Measurements from ENCODE around the gene OSBPL1A.

The OSBPL1A gene

DNA sequence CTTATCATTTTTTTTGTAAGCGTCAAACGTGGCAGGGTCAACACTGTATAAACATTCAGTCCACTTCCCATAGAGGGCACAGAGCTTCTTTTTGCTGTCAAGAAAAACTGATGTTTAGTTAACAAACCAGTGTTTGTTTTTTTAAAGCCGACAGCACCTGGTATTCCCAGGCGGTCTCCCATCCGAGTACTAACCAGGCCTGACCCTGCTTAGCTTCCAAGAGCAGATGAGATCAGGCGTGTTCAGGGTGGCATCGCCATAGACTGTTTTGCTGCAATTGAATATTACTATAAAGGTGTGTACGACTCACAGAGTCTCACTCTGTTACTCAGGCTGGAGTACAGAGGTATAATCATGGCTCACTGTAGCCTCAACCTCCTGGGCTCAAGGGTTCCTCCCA, 227.3 kb downstream of the OSBPL1A start:
- DNase-seq (ENCODE audit: low spot score) (no peak), ATAC-seq (ENCODE audit: low read depth) (no peak)
- TF ChIP-seq, protein P1, sequence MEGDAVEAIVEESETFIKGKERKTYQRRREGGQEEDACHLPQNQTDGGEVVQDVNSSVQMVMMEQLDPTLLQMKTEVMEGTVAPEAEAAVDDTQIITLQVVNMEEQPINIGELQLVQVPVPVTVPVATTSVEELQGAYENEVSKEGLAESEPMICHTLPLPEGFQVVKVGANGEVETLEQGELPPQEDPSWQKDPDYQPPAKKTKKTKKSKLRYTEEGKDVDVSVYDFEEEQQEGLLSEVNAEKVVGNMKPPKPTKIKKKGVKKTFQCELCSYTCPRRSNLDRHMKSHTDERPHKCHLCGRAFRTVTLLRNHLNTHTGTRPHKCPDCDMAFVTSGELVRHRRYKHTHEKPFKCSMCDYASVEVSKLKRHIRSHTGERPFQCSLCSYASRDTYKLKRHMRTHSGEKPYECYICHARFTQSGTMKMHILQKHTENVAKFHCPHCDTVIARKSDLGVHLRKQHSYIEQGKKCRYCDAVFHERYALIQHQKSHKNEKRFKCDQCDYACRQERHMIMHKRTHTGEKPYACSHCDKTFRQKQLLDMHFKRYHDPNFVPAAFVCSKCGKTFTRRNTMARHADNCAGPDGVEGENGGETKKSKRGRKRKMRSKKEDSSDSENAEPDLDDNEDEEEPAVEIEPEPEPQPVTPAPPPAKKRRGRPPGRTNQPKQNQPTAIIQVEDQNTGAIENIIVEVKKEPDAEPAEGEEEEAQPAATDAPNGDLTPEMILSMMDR (IDR thresholded peaks at IDR 0.05; ENCODE audit: poor library complexity, severe bottlenecking) = no peak
- Histone ChIP-seq H3K27ac (ENCODE audit: poor library complexity, severe bottlenecking) (no peak overlapping the region), H3K4me1 (ENCODE audit: insufficient read depth, poor library complexity, severe bottlenecking) (no peaks in the 10 kb centered on the region), H3K36me3 (ENCODE audit: low read depth) (peaks cover 6% of the 10 kb centered on the region; the same call in 1 of the 2 replicates), H3K27me3 (ENCODE audit: insufficient read depth, poor library complexity, severe bottlenecking) (no peaks in the 10 kb centered on the region), H3K9me3 (ENCODE audit: severe bottlenecking) (no peaks in the 10 kb centered on the region), H3K4me3 (ENCODE audit: severe bottlenecking) (no peak overlapping the region)

DNA sequence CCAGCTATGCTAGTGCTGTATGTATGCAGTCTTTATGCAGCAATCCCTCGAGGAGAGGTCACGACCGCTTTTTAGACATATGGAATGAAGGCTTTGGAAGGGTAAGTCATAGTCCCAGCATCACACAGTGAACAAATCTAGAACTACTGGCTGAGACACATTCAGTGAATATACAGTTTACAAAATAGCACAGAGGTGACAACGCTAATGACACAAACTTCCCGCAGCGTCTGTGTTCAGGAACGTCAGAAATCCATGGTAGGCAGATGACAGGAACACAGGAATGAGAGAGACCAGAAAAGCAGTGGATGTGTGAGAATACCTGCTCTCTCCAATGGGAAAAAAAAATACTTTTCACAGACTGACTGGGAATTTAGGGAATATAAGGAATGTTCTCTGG, 229.1 kb downstream of the OSBPL1A start:
- no peak for DNase-seq (ENCODE audit: low spot score)
- no peak for ATAC-seq (ENCODE audit: low read depth)
- Histone ChIP-seq H3K4me3 (ENCODE audit: severe bottlenecking) (no peak overlapping the region), H3K36me3 (ENCODE audit: low read depth) (peaks cover 15% of the 10 kb centered on the region), H3K27me3 (ENCODE audit: insufficient read depth, poor library complexity, severe bottlenecking) (no peaks in the 10 kb centered on the region), H3K27ac (ENCODE audit: poor library complexity, severe bottlenecking) (no peak overlapping the region), H3K9me3 (ENCODE audit: severe bottlenecking) (no peaks in the 10 kb centered on the region), H3K4me1 (ENCODE audit: insufficient read depth, poor library complexity, severe bottlenecking) (no peaks in the 10 kb centered on the region)
- TF ChIP-seq, protein P1 (IDR thresholded peaks at IDR 0.05; ENCODE audit: poor library complexity, severe bottlenecking) = no peak

DNA sequence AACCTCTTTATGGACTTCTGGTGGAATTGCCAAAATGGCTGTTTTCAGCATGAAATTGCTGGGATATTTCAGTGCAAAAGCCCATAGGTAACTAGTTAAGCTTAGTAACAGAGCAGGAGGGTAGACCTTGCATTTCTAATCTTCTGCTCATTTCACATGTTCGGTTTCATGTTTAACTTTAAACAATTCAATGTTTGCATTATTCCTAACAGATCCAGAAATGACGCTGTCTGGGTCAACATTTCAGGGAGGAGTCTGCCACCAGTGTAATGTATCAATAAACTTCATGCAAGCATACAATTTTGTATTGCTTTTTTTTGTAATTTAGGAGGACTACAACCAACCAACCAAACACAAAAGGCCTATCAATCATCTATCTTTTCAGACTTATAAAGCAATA, 236.3 kb downstream of the OSBPL1A start:
- no peaks in the 10 kb centered on the region for H3K4me1 ChIP-seq (ENCODE audit: insufficient read depth, poor library complexity, severe bottlenecking)
- peaks cover 22% of the 10 kb centered on the region for H3K36me3 ChIP-seq (ENCODE audit: low read depth)
- DNase-seq (ENCODE audit: low spot score) = no peak
- no peak overlapping the region for H3K27ac ChIP-seq (ENCODE audit: poor library complexity, severe bottlenecking)
- ATAC-seq (ENCODE audit: low read depth) = no peak
- TF ChIP-seq, protein P1 (IDR thresholded peaks at IDR 0.05; ENCODE audit: poor library complexity, severe bottlenecking) = no peak
- no peaks in the 10 kb centered on the region for H3K9me3 ChIP-seq (ENCODE audit: severe bottlenecking)
- no peaks in the 10 kb centered on the region for H3K27me3 ChIP-seq (ENCODE audit: insufficient read depth, poor library complexity, severe bottlenecking)
- H3K4me3 ChIP-seq (ENCODE audit: severe bottlenecking) = no peak overlapping the region

DNA sequence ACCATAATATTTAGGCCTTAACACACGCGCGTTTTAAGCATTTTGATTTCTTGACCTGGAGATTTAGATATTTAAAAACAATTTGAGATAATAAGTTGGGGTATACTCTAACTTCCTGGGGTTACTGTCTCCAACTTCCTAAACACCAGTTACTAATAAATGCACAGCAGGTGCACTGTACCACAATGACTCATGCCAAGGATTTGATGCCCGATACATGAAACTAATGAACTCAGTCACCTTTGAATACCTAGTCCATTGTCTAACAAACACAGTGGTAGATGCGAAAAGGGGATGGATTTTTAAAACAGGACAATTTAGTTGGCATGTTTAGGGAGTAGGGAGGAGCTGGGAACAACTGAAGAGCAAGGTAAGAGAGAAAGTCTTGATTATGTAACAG, 237.5 kb downstream of the OSBPL1A start:
- H3K9me3 ChIP-seq (ENCODE audit: severe bottlenecking) = no peaks in the 10 kb centered on the region
- H3K4me3 ChIP-seq (ENCODE audit: severe bottlenecking) = no peak overlapping the region

DNA sequence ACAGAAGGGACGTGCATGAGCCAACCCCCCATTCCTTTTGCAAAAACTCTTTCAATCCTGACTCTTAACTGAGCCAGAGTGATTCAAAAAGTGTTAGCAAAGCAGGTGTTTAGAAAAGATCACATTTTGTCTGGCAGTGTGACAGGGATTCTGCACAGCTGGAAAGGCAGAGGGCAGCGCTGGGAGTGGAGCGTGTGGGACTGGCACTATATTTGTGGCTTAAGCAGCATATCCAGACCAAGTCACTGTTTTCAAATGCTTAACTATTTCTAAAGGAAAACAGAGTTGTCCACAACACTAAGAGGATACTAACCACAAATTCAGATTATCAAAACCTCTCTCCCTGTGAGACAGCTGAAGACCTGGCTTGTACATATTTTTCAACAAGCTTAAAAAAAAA, 239.8 kb downstream of the OSBPL1A start:
- H3K4me1 ChIP-seq (ENCODE audit: insufficient read depth, poor library complexity, severe bottlenecking) = no peaks in the 10 kb centered on the region
- no peak overlapping the region for H3K27ac ChIP-seq (ENCODE audit: poor library complexity, severe bottlenecking)
- TF ChIP-seq, protein P1 (IDR thresholded peaks at IDR 0.05; ENCODE audit: poor library complexity, severe bottlenecking) = no peak
- no peak overlapping the region for H3K4me3 ChIP-seq (ENCODE audit: severe bottlenecking)
- H3K36me3 ChIP-seq (ENCODE audit: low read depth) = peaks cover 5% of the 10 kb centered on the region; the same call in 1 of the 2 replicates
- DNase-seq (ENCODE audit: low spot score) = no peak
- H3K9me3 ChIP-seq (ENCODE audit: severe bottlenecking) = no peaks in the 10 kb centered on the region
- H3K27me3 ChIP-seq (ENCODE audit: insufficient read depth, poor library complexity, severe bottlenecking) = no peaks in the 10 kb centered on the region
- no peak for ATAC-seq (ENCODE audit: low read depth)

More for the DNA sequence above, 237.5 kb downstream of the OSBPL1A start:
- no peak for DNase-seq (ENCODE audit: low spot score)
- no peak overlapping the region for H3K27ac ChIP-seq (ENCODE audit: poor library complexity, severe bottlenecking)
- no peaks in the 10 kb centered on the region for H3K4me1 ChIP-seq (ENCODE audit: insufficient read depth, poor library complexity, severe bottlenecking)
- TF ChIP-seq, protein P1 (IDR thresholded peaks at IDR 0.05; ENCODE audit: poor library complexity, severe bottlenecking) = no peak
- H3K36me3 ChIP-seq (ENCODE audit: low read depth) = peaks cover 15% of the 10 kb centered on the region
- H3K27me3 ChIP-seq (ENCODE audit: insufficient read depth, poor library complexity, severe bottlenecking) = no peaks in the 10 kb centered on the region
- no peak for ATAC-seq (ENCODE audit: low read depth)
